NT2/D1 (cell line): ENCODE measurements around the gene CC2D2A.

Source experiments
- YY1 ChIP-seq: IDR thresholded peaks from 2 replicates; pipeline ENCODE4 v1.6.1; 2011; ENCODE audit not compliant: insufficient read length, insufficient read depth
- ZNF274 ChIP-seq: IDR thresholded peaks from 2 replicates; pipeline ENCODE4 v1.6.1; 2011; ENCODE audit warnings: mild to moderate bottlenecking, low read depth, low read length

GRCh38 chr4:15636818-15637217 lies 167.1 kb downstream of the CC2D2A start:
- TF ChIP-seq ZNF274 (no peak), YY1 (no peak)
